OCI-LY3 (cell line): Measurements from ENCODE around the gene SERPINB7.

ENCODE experiments used
- H2AFZ ChIP-seq: fragments of 200-600, 300-600 bp; shearing (Covaris generic); 2 replicates; pipeline ENCODE4 v1.6.0; 2014; ENCODE audit warnings: antibody characterized with exemption, low read depth, low read length
- H3K27ac ChIP-seq: fragments of 200-600, 300-600 bp; sonication (generic); 2 replicates; pipeline ENCODE4 v1.5.1; 2014; ENCODE audit warnings: mild to moderate bottlenecking, low read length, moderate library complexity, mixed read lengths
- H3K27me3 ChIP-seq: fragments of 200-600, 300-600 bp; sonication (generic); 2 replicates; pipeline ENCODE4 v1.6.1; 2014; ENCODE audit warnings: low read depth, low read length, mixed read lengths
- H3K36me3 ChIP-seq: fragments of 200-600, 300-600 bp; sonication (generic); replicated peaks from 2 replicates; pipeline ENCODE3; 2014; ENCODE audit warnings: low read depth, low read length, mixed read lengths
- H3K4me1 ChIP-seq: fragments of 300-600, 200-600 bp; sonication (generic); 2 replicates; pipeline ENCODE4 v1.6.1; 2014; ENCODE audit warnings: low read length, mixed read lengths
- H3K4me2 ChIP-seq: fragments of 200-600, 300-600 bp; sonication (generic); 2 replicates; pipeline ENCODE4 v1.6.1; 2014; ENCODE audit warnings: low read length, mixed read lengths
- H3K4me3 ChIP-seq: fragments of 300-600, 200-600 bp; sonication (generic); 2 replicates; pipeline ENCODE4 v1.5.1; 2014; ENCODE audit warnings: antibody characterized with exemption, mild to moderate bottlenecking, low read length, moderate library complexity
- H3K79me2 ChIP-seq: fragments of 300-600, 200-600 bp; shearing (Covaris generic); 2 replicates; pipeline ENCODE4 v1.6.1; 2014; ENCODE audit warnings: mild to moderate bottlenecking, low read length, mixed read lengths
- H3K9ac ChIP-seq: fragments of 300-600, 200-600 bp; shearing (Covaris generic); 2 replicates; pipeline ENCODE4 v1.6.0; 2014; ENCODE audit warnings: mild to moderate bottlenecking, low read length, moderate library complexity
- H3K9me3 ChIP-seq: fragments of 200-600, 300-600 bp; shearing (Covaris generic); 2 replicates; pipeline ENCODE4 v1.6.1; 2014; ENCODE audit warnings: low read length, mixed read lengths; ENCODE audit not compliant: insufficient read depth
- H4K20me1 ChIP-seq: fragments of 200-600, 300-600 bp; sonication (generic); 2 replicates; pipeline ENCODE4 v1.6.1; 2016; ENCODE audit warnings: low read length, mixed read lengths; ENCODE audit not compliant: insufficient read depth
- CTCF ChIP-seq: fragments of 200-600, 300-600 bp; sonication (generic); IDR thresholded peaks from 2 replicates; pipeline ENCODE4 v1.5.1; 2014; ENCODE audit warnings: antibody characterized with exemption, low read length, low read depth
- EZH2phosphoT487 ChIP-seq: fragments of 200-600 bp; shearing (Covaris generic); IDR thresholded peaks from 2 replicates; pipeline ENCODE4 v1.6.1; 2018; ENCODE audit warnings: antibody characterized with exemption, mixed run types, low read depth

The SERPINB7 gene

GRCh38 chr18:63799189-63799588 lies 24.0 kb downstream of the SERPINB7 start:
- no peak overlapping the region for H3K27ac ChIP-seq

GRCh38 chr18:63801343-63801742 lies 26.1 kb downstream of the SERPINB7 start:
- H4K20me1 ChIP-seq: no peaks in the 10 kb centered on the region
- H3K9me3 ChIP-seq: no peaks in the 10 kb centered on the region
- no peaks in the 10 kb centered on the region for H3K79me2 ChIP-seq

More at GRCh38 chr18:63799189-63799588, 24.0 kb downstream of the SERPINB7 start:
- no peak overlapping the region; the same call in 1 of the 2 replicates for H2AFZ ChIP-seq
- H3K27me3 ChIP-seq: no peaks in the 10 kb centered on the region
- no peak for TF ChIP-seq CTCF
- TF ChIP-seq EZH2phosphoT487: no peak
- no peaks in the 10 kb centered on the region for H3K4me1 ChIP-seq
- no peak overlapping the region for H3K4me2 ChIP-seq
- no peaks in the 10 kb centered on the region for H3K36me3 ChIP-seq
- H4K20me1 ChIP-seq: no peaks in the 10 kb centered on the region
- no peaks in the 10 kb centered on the region for H3K79me2 ChIP-seq
- H3K4me3 ChIP-seq: no peak overlapping the region
- no peak overlapping the region for H3K9ac ChIP-seq
- H3K9me3 ChIP-seq: no peaks in the 10 kb centered on the region

GRCh38 chr18:63808125-63808524 lies 32.9 kb downstream of the SERPINB7 start:
- H3K9ac ChIP-seq: no peak overlapping the region
- no peaks in the 10 kb centered on the region for H3K79me2 ChIP-seq
- H3K27ac ChIP-seq: no peak overlapping the region
- H4K20me1 ChIP-seq: no peaks in the 10 kb centered on the region
- no peaks in the 10 kb centered on the region; the same call in 1 of the 2 replicates for H3K9me3 ChIP-seq
- H3K36me3 ChIP-seq: no peaks in the 10 kb centered on the region
- no peaks in the 10 kb centered on the region for H3K4me1 ChIP-seq
- no peak overlapping the region for H3K4me3 ChIP-seq
- no peak overlapping the region for H3K4me2 ChIP-seq
- no peak overlapping the region for H2AFZ ChIP-seq
- peaks cover 44% of the 10 kb centered on the region for H3K27me3 ChIP-seq
- TF ChIP-seq EZH2phosphoT487: no peak
- no peak for TF ChIP-seq CTCF

More at GRCh38 chr18:63801343-63801742, 26.1 kb downstream of the SERPINB7 start:
- TF ChIP-seq CTCF (no peak), EZH2phosphoT487 (no peak)
- H3K9ac ChIP-seq: no peak overlapping the region
- H3K4me1 ChIP-seq: no peaks in the 10 kb centered on the region
- no peak overlapping the region for H3K4me2 ChIP-seq
- H3K36me3 ChIP-seq: no peaks in the 10 kb centered on the region
- no peak overlapping the region for H3K4me3 ChIP-seq
- H3K27ac ChIP-seq: no peak overlapping the region
- no peak overlapping the region for H2AFZ ChIP-seq
- H3K27me3 ChIP-seq: no peaks in the 10 kb centered on the region

- TF ChIP-seq EZH2phosphoT487 (no peak), CTCF (no peak)
- Histone ChIP-seq H3K27me3 (peaks cover 13% of the 10 kb centered on the region), H2AFZ (no peak overlapping the region), H4K20me1 (no peaks in the 10 kb centered on the region), H3K4me1 (peaks cover 7% of the 10 kb centered on the region), H3K4me2 (no peak overlapping the region), H3K27ac (no peak overlapping the region), H3K9ac (no peak overlapping the region), H3K9me3 (0 out of 2 replicates have a peak, but pooled peaks cover 3% of the 10 kb centered on the region), H3K4me3 (no peak overlapping the region), H3K36me3 (no peaks in the 10 kb centered on the region), H3K79me2 (no peaks in the 10 kb centered on the region)
Observed at GRCh38 chr18:63817441-63818051, 42.3 kb downstream of the SERPINB7 start.
